Right lobe of liver (tissue), 6 donors: ENCODE results near the gene DMRTC1B. TPM values are rescaled to one million over a fixed set of nuclear protein-coding genes. Genes with fewer than 3 reads are reported as not detected.
"Not testable (repeated sequence)": the region's sequence is repeated elsewhere in the genome, so short reads cannot be mapped to it uniquely, and the experiment has no call there.

ENCODE experiments used
- ATAC-seq, 4 donors: fragments of 200-7000 bp; cut with Tn5 transposase; one replicate each; pipeline ENCODE4 v1.9.1; 2020; ENCODE audit warnings: mild to moderate bottlenecking in 4 of 4, moderate library complexity in 4 of 4
- DNase-seq, 3 donors: peaks; one replicate each; pipeline ENCODE4 v3.0.0-alpha.2; 2020
- H3K27ac ChIP-seq, 3 donors: fragments of 200-600 bp; one replicate each; pipeline ENCODE4 v1.8.0; 2022
- H3K27me3 ChIP-seq, 2 donors: fragments of 200-600 bp; one replicate each; pipeline ENCODE4 v1.8.0; 2022
- H3K36me3 ChIP-seq, 4 donors: fragments of 200-600 bp; sonication (generic) in 1 of 4; one replicate each; pipeline versions ENCODE4 v1.5.1 to v1.8.0; 2017 to 2022; ENCODE audit warnings: control low read depth in 1 of 4
- H3K4me1 ChIP-seq, 4 donors: fragments of 200-600 bp; sonication (generic) in 1 of 4; one replicate each; pipeline versions ENCODE4 v1.5.1 to v1.8.0; 2017 to 2022; ENCODE audit warnings: control low read depth in 1 of 4
- H3K4me3 ChIP-seq, 3 donors: fragments of 200-600 bp; one replicate each; pipeline ENCODE4 v1.8.0; 2022
- H3K9me3 ChIP-seq, 4 donors: fragments of 200-600 bp; sonication (generic) in 1 of 4; one replicate each; pipeline versions ENCODE4 v1.5.1 to v1.8.0; 2017 to 2022; ENCODE audit warnings: control low read depth in 1 of 4
- WGBS: methylation state at CpG from one replicate; pipeline ENCODE4 v1.1.6; 2018; ENCODE audit warnings: low coverage, low lambda C conversion rate; ENCODE audit not compliant: insufficient coverage; ENCODE audit errors: missing lambda C conversion rate; 5-methylcytosine and 5-hydroxymethylcytosine counted together
- intact Hi-C, 2 donors: fragments of 100-400 bp; cut with DNase I; formaldehyde crosslinking; loops; one replicate each; pipeline versions ENCODE4 v1.11.2 to v1.14.1; 2022
- small RNA-seq, 2 experiments: library from RNA; depleted of rRNA; stranded (forward); fragments of <200 nt; gene quantifications; one replicate each; pipeline ENCODE3, GENCODE V24; 2016
- total RNA-seq, 6 experiments: library from RNA; depleted of rRNA in 2 of 6; stranded (reverse); fragments of >200 nt in 2 of 6; fragmentation: NEBNext Ultra II Directional in 3 of 6; extraction: Animal tissue kit (Norgen Biotek cat#: 25700) in 3 of 6; gene quantifications; one replicate each; pipeline versions ENCODE4 v1.1.0 to v1.2.4, GENCODE V29; 2016 to 2023
- donor health status: DM: no; HTN: yes; CAD: no.
- donor health status: DM: no; HTN: no; CAD: no.
- donor health status: DM: no; HTN: no; CAD: no.
- donor health status: DM: no; HTN: yes; CAD: no.
- donor health status: DM: no; HTN: yes; CAD: no.

DMRTC1B gene
- total RNA-seq, 6 experiments from 2014 or later: not detected

DNA sequence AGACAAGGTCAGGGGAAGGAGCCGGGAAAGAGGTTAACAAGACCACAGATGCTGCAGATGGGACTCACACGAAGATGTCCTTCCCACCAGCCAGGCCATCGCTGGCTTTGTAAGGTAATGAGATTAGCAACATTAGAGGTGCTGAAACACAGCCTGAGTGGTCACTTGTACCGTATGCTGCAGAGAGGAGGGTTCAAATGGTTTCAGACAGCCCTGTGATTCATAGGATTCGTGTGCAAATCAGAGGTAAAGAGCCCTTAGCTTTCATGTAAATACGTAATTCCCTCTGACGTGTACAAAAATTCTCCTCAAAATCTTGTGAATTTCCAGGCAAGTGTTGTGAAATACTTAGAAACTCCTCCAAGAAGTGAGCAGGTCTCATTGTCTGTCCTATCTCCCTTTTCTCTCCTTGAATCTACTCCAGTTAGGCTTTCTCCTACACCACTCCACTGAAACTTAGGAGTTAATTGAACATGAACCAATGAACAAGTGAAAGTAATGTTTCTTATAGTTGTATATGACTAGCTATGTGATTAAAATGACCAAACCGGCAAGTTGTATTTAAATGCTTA, 6.8 kb downstream of the DMRTC1B start:
- intact Hi-C loops, ATAC-seq, DNase-seq, H3K27ac ChIP-seq, H3K4me1 ChIP-seq, H3K4me3 ChIP-seq, H3K9me3 ChIP-seq, H3K36me3 ChIP-seq, H3K27me3 ChIP-seq: not testable (repeated sequence)
- WGBS: no CpG with 5 or more reads among the region's 8 CpGs

DNA sequence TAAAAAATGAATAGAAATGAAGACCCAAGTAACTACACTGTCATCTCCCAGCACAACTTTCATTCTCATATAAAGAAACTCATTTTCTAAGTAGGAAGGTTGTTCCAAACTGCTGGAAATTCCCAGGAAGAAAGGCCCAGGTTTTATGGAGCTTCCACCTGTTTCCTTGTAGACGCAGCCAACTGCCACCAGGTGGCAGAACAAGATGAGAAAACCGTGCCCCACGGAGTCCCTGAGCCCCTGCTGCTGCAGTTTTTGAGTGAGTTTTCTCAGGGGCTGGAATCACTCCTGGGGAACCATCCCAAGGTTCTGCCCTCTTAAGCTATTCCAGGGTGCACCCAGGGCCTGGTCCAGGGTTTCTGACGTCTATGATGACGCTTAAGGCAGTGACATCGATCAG, 7.3 kb downstream of the DMRTC1B start:
- intact Hi-C loops, ATAC-seq, DNase-seq, H3K36me3 ChIP-seq, H3K27ac ChIP-seq, H3K4me3 ChIP-seq, H3K4me1 ChIP-seq, H3K27me3 ChIP-seq, H3K9me3 ChIP-seq: not testable (repeated sequence)
- WGBS: no CpG with 5 or more reads among the region's 6 CpGs

DNA sequence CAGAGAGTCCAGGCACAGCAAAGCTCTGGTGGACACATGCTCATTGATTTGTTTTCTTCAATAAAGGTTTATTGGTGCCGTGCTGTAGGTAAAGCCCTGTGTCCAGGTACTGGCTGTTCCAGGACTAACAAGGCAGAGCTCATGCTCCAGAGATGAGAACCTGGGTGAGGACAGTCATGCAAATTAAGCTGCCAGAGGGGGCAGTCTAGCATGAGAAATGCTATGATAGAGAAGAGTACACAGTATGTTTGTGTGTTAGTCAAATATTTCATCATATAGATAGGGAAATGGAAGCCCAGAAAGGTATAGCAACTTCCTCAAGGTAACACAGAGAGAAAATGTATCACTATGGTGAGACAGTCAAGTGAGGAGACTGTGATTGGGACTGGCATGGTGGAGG, 11.5 kb downstream of the DMRTC1B start:
- H3K4me3 ChIP-seq, intact Hi-C loops, DNase-seq, H3K27ac ChIP-seq, H3K36me3 ChIP-seq, H3K27me3 ChIP-seq, H3K9me3 ChIP-seq, ATAC-seq, H3K4me1 ChIP-seq: not testable (repeated sequence)
- whole genome bisulfite sequencing: no CpG with 5 or more reads among the region's 1 CpG

DNA sequence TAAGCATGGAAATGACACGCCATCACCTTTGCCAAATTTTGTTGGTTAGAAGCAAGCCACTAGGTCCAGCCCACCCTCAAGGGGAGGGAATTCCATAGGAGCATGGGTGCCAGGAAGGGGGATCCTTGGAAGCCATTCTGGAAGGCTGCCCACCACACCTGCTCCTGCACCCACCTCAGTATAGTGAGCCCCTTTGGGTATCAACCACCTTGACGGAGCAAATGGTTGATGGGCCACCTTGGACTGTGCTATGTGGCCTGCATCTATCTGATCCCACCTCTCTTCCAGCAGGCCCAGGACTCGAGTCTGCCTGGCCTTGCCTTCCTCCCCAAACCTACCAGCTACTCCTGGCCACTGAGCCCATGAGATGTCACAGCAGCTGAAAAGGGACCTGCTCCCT, 13.7 kb downstream of the DMRTC1B start:
- H3K27ac ChIP-seq, H3K9me3 ChIP-seq, intact Hi-C loops, H3K4me3 ChIP-seq, H3K36me3 ChIP-seq, H3K27me3 ChIP-seq, H3K4me1 ChIP-seq: not testable (repeated sequence)
- ATAC-seq: peak in 1 of 4 donors; percentile 29
- no CpG with 5 or more reads among the region's 3 CpGs for WGBS
- DNase-seq: peak in 1 of 3 donors; percentile 2

DNA sequence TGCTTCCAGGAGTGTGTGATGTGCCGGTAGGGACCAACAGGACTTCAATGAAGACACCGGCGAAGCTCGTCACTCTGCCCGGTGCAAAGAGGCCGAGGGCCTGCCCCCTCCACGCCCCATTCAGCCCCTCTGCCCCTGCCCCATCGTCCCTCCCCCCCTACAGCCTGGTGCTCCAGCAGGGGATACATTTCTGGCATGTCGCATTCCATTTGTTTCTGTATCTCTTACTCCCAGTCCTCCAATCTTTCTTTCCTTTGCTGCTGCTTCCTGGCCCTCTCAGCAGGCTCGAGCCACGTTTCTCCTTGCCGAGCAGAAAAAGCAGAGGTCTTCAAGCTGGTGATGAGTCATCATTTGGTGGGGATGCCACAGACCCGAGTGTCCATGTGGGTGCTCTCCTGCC, 31.4 kb downstream of the DMRTC1B start, which contains the start of gene FAM236D:
FAM236D (minus strand) TSS at position 101 of the 400 bp plus-strand sequence; CDS start at position 1, 100 bp downstream.
- H3K4me3 ChIP-seq, H3K36me3 ChIP-seq, H3K27me3 ChIP-seq, H3K4me1 ChIP-seq, ATAC-seq, intact Hi-C loops, H3K9me3 ChIP-seq, H3K27ac ChIP-seq, DNase-seq: not testable (repeated sequence)
- WGBS: no CpG with 5 or more reads among the region's 13 CpGs

DNA sequence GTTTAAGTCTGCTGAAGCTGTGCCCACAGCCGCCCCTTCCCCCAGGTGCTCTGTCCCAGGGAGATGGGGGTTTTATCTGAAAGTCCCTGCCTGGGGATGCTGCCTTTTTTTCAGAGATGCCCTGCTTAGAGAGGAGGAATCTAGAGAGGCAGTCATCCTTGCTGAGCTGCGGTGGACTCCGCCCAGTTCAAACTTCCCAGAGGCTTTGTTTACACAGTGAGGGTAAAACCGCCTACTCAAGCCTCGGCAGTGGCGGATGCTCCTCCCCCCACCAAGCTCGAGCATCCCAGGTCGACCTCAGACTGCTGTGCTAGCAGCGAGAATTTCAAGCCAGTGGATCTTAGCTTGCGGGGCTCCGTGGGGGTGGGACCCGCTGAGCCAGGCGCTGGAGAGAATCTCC, 54.0 kb downstream of the DMRTC1B start:
- H3K4me3 ChIP-seq, intact Hi-C loops, H3K36me3 ChIP-seq, H3K4me1 ChIP-seq, DNase-seq, H3K27me3 ChIP-seq, H3K27ac ChIP-seq, ATAC-seq, H3K9me3 ChIP-seq: not testable (repeated sequence)
- WGBS: no CpG with 5 or more reads among the region's 13 CpGs

DNA sequence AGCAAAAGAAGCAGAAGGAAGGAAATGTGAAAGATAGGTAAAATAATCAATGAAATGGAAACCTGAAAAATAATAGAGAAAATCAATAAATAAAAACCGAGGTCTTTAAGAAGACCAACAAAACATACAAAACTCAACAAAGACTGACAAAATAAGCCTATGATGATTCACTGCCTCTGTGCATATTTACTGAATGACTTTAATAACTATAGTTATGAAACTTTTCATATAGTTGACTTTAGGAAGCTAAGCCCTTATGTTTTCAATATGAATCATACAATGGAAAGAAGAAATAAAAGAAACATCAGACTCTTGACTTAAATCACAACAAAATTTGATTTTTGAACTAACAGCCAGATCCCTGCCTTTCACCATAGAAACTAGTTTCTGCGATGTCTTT, 60.8 kb downstream of the DMRTC1B start:
- H3K27me3 ChIP-seq, ATAC-seq, H3K4me3 ChIP-seq, H3K9me3 ChIP-seq, H3K4me1 ChIP-seq, intact Hi-C loops, DNase-seq, H3K36me3 ChIP-seq, H3K27ac ChIP-seq: not testable (repeated sequence)
- no CpG with 5 or more reads among the region's 2 CpGs for WGBS

DNA sequence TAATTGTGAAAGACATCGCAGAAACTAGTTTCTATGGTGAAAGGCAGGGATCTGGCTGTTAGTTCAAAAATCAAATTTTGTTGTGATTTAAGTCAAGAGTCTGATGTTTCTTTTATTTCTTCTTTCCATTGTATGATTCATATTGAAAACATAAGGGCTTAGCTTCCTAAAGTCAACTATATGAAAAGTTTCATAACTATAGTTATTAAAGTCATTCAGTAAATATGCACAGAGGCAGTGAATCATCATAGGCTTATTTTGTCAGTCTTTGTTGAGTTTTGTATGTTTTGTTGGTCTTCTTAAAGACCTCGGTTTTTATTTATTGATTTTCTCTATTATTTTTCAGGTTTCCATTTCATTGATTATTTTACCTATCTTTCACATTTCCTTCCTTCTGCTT, 106.2 kb downstream of the DMRTC1B start:
- H3K36me3 ChIP-seq, H3K27ac ChIP-seq, H3K27me3 ChIP-seq, H3K4me3 ChIP-seq, ATAC-seq, H3K9me3 ChIP-seq, H3K4me1 ChIP-seq, intact Hi-C loops, DNase-seq: not testable (repeated sequence)
- no CpG with 5 or more reads among the region's 2 CpGs for WGBS

DNA sequence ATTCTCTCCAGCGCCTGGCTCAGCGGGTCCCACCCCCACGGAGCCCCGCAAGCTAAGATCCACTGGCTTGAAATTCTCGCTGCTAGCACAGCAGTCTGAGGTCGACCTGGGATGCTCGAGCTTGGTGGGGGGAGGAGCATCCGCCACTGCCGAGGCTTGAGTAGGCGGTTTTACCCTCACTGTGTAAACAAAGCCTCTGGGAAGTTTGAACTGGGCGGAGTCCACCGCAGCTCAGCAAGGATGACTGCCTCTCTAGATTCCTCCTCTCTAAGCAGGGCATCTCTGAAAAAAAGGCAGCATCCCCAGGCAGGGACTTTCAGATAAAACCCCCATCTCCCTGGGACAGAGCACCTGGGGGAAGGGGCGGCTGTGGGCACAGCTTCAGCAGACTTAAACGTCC, 113.0 kb downstream of the DMRTC1B start:
- ATAC-seq, H3K9me3 ChIP-seq, H3K27ac ChIP-seq, H3K4me1 ChIP-seq, intact Hi-C loops, DNase-seq, H3K36me3 ChIP-seq, H3K27me3 ChIP-seq, H3K4me3 ChIP-seq: not testable (repeated sequence)
- no CpG with 5 or more reads among the region's 14 CpGs for WGBS

Small RNAs within 50 kb of the gene (small RNA-seq; reads per million reads assigned to genes)
- gene RNU1-112P: 0 reads per million in 2 experiments

Other genes with a start within 250 kb of the DMRTC1B start
- gene HDAC8, start 204.0 kb upstream of the DMRTC1B start, total RNA-seq: 10 to 100 TPM; 12.6 to 19.4 (median 17.0) TPM
- 1 to 10 TPM in 4 of 6 experiments, under 1 TPM in 2; 0.92 to 2.5 (median 1.7) TPM for gene PHKA1, start 62.6 kb upstream of the DMRTC1B start, total RNA-seq
- not detected for gene FAM236B, start 5.8 kb downstream of the DMRTC1B start, total RNA-seq
- gene FAM236D, start 31.3 kb downstream of the DMRTC1B start, total RNA-seq: not detected
- not detected for gene FAM236C, start 135.7 kb downstream of the DMRTC1B start, total RNA-seq
- not detected for gene FAM236A, start 161.3 kb downstream of the DMRTC1B start, total RNA-seq
- gene DMRTC1, start 166.9 kb downstream of the DMRTC1B start, total RNA-seq: not detected
- not detected for gene PABPC1L2B, start 226.0 kb downstream of the DMRTC1B start, total RNA-seq